Kidney glomerular epithelial cell (primary cell): Measurements from ENCODE around the gene TREML2.
"Not testable (repeated sequence)": the region's sequence is repeated elsewhere in the genome, so short reads cannot be mapped to it uniquely, and the experiment has no call there.

Experiments
- DNase-seq: peaks from one replicate; lab custom pipeline; 2025; lab: John Stamatoyannopoulos, UW

Gene TREML2

GRCh38 chr6:41200901-41201763, at the start of gene TREML2:
Gene TREML2, minus strand, starts transcription at chr6:41201149. Its CDS starts 141 bp downstream, at chr6:41201008.
- no peak for DNase-seq

GRCh38 chr6:41247882-41248705, 47.1 kb upstream of the TREML2 start:
- no peak for DNase-seq

DNA sequence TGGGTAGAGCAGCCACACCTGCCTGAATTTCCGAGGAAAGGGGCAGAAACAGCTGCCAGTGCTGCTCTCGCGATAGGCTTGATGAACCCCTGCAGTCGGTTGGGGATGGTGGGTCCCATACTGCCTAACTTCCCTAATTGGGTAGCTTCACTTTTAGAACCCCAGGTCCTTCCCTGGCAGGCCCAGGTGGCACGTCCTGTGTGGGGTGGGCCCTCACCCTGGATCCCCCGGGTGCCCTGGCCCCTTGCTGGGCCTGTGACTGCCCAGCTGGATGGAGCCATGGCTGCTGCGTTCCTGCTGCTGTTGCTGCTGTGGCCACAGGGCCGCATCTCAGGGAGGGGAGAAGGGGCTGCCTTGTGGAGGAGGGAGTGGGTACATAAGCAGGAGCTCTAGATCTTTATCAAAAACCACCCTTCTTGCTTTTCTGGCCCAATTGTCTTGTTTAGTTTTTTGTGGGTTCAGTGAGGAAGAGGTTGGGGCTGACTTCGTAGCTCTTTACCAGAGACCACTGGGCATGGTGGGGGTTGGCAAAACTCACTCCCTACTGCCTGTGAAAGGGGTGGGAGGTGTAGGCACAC, 46.4 kb upstream of the TREML2 start:
- no peak for DNase-seq

DNA sequence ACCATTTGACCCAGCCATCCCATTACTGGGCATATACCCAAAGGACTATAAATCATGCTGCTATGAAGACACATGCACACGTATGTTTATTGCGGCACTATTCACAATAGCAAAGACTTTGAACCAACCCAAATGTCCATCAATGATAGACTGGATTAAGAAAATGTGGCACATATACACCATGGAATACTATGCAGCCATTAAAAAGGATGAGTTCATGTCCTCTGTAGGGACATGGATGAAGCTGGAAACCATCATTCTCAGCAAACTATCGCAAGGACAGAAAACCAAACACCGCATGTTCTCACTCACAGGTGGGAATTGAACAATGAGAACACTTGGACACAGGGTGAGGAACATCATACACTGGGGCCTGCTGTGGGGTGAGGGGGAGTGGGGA, 45.6 kb upstream of the TREML2 start:
- not testable (repeated sequence) for DNase-seq

DNA sequence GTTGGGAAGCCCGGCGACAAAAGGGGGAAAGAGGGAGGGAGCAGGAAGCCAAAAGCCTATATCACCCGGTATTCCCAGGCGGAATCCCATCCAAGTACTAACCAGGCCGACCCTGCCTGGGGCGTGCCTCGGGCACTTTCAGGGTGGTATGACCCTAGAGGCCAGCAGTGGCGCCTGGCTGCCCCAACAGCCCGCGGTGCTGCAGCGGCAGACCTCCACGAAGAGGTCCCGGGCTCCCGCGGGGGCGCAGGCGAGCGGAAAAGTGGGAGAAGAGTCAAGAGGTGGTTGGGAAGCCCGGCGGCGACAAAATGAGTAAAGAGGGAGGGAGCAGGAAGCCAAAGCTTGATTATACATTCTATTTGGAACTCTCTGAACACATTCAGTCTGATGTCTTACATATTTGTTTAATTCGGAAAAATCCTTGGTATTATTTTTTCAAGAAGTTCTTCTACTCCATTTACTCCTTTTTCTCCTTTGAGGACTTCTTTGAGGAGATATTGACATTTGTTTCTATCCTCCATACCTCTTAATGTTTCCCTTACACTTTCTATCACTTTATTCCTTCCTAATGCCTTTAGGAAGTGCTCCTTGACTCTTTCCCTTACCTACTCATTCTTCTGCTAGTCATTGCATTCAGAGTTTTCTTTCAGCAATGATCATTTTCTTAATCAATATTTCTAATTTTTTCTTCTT, 38.7 kb upstream of the TREML2 start:
- DNase-seq: no peak

DNA sequence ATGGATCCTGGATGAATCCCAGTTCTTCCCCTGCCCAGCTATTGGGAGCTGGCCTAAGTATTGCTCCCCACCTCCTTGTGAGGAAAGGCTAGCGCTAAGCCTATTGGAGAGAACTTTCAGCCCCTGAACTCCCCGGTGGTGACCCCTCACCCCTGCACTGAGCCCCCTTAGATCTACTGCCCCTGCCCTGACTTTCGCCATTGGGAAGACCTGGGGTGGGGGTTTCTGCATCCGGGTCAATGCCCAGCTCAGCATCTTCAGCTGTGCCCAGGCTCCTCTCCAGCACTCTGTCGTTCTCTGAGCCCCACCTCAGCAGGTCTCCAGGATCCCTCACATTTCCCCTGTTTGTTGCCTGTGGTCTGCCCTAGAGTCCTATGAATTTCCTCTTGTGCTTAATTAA, 36.2 kb upstream of the TREML2 start:
- DNase-seq: no peak

GRCh38 chr6:41236276-41236675, 35.3 kb upstream of the TREML2 start:
- DNase-seq: no peak

- DNase-seq: no peak
Observed at GRCh38 chr6:41232667-41233066, 31.7 kb upstream of the TREML2 start.

- no peak for DNase-seq
Observed at GRCh38 chr6:41231246-41231645, 30.3 kb upstream of the TREML2 start.

DNA sequence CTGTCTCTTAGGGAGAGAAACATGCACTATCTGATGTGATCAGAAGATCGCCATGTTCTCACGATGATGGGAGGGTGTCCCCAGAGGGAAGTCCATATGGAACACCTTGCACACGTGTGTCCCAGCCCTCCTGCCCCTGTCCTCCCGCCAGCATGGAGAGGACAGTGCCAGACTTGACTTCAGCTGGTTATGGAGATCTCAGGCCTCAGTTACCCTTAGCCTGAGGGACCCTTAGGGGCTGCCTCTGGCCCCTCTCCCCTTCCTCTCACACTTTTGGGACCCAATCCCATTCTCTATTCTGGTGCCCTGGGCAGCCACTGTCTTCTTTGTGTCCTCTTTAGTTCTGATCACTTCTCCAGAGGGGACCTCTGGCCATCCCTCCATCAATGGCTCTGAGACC, 28.8 kb upstream of the TREML2 start:
- no peak for DNase-seq

GRCh38 chr6:41228616-41229015, 27.7 kb upstream of the TREML2 start:
- DNase-seq: no peak

- DNase-seq: no peak
Observed at GRCh38 chr6:41228096-41228495, 27.1 kb upstream of the TREML2 start, which contains the start of gene TREML4. Gene TREML4, plus strand, starts transcription at chr6:41228349. Its CDS starts 79 bp downstream, at chr6:41228428.

DNA sequence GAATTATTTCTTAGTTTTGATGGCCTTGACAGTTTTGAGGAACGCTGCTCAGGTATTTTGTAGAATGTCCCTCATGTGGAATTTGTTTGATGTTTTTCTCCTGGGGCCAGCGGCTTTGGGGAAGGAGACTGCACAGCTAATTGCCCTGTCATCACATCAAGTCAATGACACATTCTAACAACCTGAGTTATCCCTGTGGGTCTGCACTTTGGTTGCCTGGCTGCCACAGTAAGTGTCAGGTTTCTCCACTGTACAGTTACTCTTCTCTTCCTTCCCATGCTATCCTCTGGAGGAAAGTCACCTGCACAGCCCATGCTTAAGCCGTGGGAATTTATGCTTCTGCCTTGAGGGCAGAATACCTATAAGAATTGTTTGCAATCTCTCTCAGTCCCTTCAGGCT, 25.8 kb upstream of the TREML2 start:
- no peak for DNase-seq

- no peak for DNase-seq
Observed at GRCh38 chr6:41224800-41225199, 23.9 kb upstream of the TREML2 start.

GRCh38 chr6:41222513-41222912, 21.6 kb upstream of the TREML2 start:
- no peak for DNase-seq

DNA sequence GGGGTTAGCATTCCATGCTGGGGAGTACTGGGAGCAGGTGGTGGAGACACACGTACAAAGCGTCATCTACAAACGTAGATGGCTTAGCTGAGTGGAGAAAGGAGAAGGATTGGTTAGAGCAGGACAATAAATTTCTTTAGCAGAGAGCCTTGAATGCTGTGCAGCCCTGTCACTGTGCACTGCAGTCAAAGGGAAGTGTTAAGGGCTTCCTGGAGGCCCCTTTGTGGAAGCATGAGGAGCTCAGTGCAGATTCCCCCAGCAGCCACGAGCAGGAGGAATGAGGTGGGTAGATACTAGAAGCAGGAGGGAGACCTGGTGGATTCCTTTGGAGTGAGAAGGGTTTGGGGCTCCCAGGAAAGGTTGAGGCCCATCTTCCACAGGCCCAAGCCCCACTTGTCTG, 21.1 kb upstream of the TREML2 start:
- DNase-seq: no peak

- no peak for DNase-seq
Observed at GRCh38 chr6:41216616-41217015, 15.7 kb upstream of the TREML2 start.

GRCh38 chr6:41215777-41216176, 14.8 kb upstream of the TREML2 start:
- DNase-seq: no peak

- no peak for DNase-seq
Observed at GRCh38 chr6:41214559-41215238, 13.8 kb upstream of the TREML2 start.

DNA sequence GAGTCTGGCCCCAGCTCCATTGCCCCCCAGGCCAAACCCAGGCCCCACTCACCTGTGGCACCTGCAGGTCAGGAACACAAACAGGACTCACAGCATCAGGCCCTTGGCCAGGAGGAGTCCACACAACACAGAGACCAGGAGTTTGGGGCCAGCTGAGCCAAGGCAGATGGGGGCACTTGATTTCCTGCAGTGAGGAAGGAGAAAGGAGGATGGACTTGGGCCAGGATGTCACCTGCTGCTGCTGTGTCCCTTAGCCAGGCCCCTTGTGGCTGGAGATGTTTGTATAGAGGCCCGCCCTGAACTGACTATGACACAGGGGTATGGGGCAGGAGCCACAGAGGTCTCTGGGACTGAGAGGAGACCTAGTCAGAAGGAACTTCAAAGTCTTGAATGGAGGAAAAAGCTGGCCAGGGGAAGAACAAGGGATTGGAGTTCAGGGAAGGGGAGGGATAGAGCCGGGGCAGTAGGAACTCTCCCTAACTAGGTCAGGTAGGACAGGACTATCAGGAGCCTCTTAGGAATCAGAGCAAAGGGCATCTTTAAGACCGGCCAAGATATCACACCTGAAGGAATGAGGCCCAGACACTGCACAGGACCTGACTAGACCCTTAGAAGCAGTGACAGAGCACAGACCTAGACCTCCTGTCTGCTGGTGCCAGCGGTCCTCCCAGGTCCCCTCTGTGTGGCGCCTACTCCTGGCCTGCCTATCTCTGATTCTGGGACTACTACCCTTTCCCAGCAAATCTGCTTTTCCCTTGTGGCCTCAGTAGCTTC, 8.8 kb upstream of the TREML2 start:
- no peak for DNase-seq
